Activated CD4-positive, alpha-beta T cell treated with anti-CD3 and anti-CD28 coated beads, Interleukin-2, amount 10 ng/mL, durations not matched to agents 24 days and 14 days (primary cell): Measurements from ENCODE around the gene SEC14L6. TPM values are rescaled to one million over a fixed set of nuclear protein-coding genes. Genes with fewer than 3 reads are reported as not detected.
"Not testable (repeated sequence)": the region's sequence is repeated elsewhere in the genome, so short reads cannot be mapped to it uniquely, and the experiment has no call there.

ENCODE experiments used
- DNase-seq: peaks from one replicate; pipeline ENCODE4 v3.0.0; 2022
- H3K27ac Mint-ChIP-seq: one replicate; pipeline ENCODE4 v1.8.0; 2022; ENCODE audit warnings: mild to moderate bottlenecking, mixed read lengths
- H3K27me3 Mint-ChIP-seq: one replicate; pipeline ENCODE4 v1.8.0; 2022; ENCODE audit warnings: mixed read lengths
- H3K36me3 Mint-ChIP-seq: one replicate; pipeline ENCODE4 v1.8.0; 2022; ENCODE audit warnings: low read depth, mild to moderate bottlenecking, mixed read lengths
- H3K4me1 Mint-ChIP-seq: one replicate; pipeline ENCODE4 v1.8.0; 2021; ENCODE audit warnings: mixed read lengths
- H3K4me3 Mint-ChIP-seq: one replicate; pipeline ENCODE4 v1.8.0; 2022; ENCODE audit warnings: mild to moderate bottlenecking, moderate library complexity, mixed read lengths
- H3K9me3 Mint-ChIP-seq: one replicate; pipeline ENCODE4 v1.8.0; 2021; ENCODE audit warnings: mixed read lengths
- intact Hi-C: fragments of 100-400 bp; cut with micrococcal nuclease; formaldehyde crosslinking; loops from one replicate; pipeline ENCODE4 v1.15.1; 2023
- total RNA-seq: library from RNA; stranded (reverse); gene quantifications from 2 replicates; pipeline ENCODE4 v1.2.3, GENCODE V29; 2022

Gene SEC14L6
- total RNA-seq, 1 donor from 2014 or later, result not detected

DNA sequence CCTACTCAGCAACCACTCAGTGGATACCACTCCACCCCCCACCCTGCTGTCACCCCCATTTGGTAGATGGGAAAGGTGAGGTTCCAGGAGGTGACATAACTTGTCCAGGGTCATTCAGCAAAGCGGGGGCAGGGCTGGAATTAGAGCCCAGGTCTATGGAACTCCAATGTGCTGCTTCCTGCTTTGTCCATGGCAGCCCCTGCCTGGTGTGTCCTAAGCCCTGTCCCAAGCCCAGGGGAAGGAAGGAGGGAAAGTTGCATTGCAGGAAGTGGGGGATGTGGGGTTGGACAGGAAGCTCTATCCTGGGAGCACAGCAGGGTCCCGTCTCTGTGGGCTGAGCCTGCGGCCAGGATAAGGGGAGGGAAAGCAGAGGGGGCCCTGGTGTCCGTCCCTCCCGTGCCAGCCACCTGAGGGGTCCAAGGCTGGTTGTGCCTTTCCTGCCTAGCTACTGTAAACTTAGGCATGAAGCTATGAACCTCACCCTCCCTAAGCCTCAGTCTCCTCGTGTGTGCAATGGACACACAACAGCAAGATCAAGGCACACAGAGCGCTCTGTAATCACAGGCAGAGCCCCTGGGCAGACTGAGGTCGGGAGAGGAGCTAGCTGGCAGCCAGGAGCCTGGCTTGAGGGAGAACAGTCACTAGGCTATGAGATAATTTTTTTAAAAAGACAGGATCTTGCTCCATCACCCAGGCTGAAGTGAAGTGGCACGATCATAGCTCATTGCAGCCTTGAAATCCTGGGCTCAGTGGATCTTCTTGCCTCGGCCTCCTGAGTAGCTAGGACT, 15.1 kb upstream of the SEC14L6 start:
- H3K27ac Mint-ChIP-seq, result no peak overlapping the region
- H3K27me3 Mint-ChIP-seq, result no peaks in the 10 kb centered on the region
- H3K4me1 Mint-ChIP-seq, result no peaks in the 10 kb centered on the region
- H3K36me3 Mint-ChIP-seq, result no peaks in the 10 kb centered on the region
- DNase-seq, result no peak
- intact Hi-C loops, result no loop called here
- no peaks in the 10 kb centered on the region for H3K9me3 Mint-ChIP-seq
- H3K4me3 Mint-ChIP-seq, result no peak overlapping the region

DNA sequence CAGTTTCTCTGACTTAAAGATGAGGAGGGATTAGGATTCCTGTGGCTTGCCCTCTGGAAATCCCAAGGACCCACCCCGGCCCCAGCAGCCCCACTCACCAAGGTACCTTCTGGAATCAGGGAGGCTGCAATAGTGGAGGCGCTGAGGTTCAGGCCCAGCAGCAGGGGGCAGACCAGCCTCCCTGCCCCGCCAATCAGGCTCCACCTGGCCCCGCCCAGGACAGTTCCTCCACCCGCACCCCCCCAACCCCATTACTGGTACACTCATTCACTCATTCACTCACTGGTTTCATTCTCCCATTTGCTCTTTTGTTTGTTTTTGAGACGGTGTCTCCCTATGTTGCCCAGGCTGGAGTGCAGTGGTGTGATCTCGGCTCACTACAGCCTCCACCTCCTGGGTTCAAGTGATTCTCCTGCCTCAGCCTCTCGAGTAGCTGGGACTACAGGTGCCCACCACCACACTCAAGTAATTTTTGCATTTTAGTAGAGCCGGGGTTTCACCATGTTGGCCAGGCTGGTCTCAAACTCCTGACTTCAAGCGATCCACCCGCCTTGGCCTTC, 14.2 kb upstream of the SEC14L6 start:
- H3K4me3 Mint-ChIP-seq, H3K9me3 Mint-ChIP-seq, H3K36me3 Mint-ChIP-seq, H3K4me1 Mint-ChIP-seq, H3K27me3 Mint-ChIP-seq, intact Hi-C loops, DNase-seq, H3K27ac Mint-ChIP-seq: not testable (repeated sequence)

DNA sequence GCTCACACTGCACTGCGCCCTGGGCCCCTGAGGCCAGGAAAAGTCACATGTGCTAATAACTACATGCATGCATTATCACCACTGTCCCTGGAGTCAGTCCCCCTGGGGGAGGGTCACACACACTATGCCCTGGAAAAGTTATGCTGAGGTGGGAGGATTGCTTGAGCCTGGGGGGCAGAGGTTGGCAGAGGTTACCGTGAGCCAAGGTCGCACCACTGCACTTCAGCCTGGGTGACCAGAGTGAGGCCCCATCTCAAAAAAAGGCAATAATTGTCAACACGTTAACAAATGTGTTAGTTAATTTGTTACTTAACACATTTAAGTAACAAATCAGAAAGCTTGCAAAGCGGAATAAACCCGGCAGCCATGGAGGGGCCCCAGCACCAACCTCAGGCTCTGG, 13.3 kb upstream of the SEC14L6 start:
- intact Hi-C loops, result no loop called here
- Mint-ChIP-seq H3K27ac (no peak overlapping the region), H3K4me3 (no peak overlapping the region), H3K4me1 (no peaks in the 10 kb centered on the region), H3K27me3 (no peaks in the 10 kb centered on the region), H3K36me3 (no peaks in the 10 kb centered on the region), H3K9me3 (no peaks in the 10 kb centered on the region)
- no peak for DNase-seq

DNA sequence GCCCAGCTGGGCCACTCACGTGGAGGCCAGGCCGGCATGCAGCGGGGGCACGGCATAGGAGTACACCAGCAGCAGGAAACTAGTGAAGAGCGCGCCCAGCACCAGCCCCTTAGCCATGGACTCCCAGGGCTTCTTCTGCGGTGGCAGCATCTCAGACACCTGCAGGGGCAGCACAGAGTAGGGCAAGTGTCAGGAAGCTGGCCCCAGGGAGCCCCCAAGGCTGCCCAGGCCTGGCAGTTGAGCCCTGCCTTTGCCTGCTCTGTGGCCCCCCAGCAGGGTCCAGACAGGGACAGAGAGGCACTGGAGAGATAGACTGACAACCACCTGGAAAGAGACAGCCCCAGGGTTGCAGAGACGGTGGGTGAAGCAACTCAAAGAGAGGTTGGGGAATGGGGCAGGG, 10.7 kb upstream of the SEC14L6 start:
- no peaks in the 10 kb centered on the region for H3K27me3 Mint-ChIP-seq
- no peak overlapping the region for H3K4me3 Mint-ChIP-seq
- no peak overlapping the region for H3K27ac Mint-ChIP-seq
- peaks cover 2% of the 10 kb centered on the region for H3K4me1 Mint-ChIP-seq
- H3K9me3 Mint-ChIP-seq, result no peaks in the 10 kb centered on the region
- no peak for DNase-seq
- H3K36me3 Mint-ChIP-seq, result no peaks in the 10 kb centered on the region
- intact Hi-C loops, result no loop called here

DNA sequence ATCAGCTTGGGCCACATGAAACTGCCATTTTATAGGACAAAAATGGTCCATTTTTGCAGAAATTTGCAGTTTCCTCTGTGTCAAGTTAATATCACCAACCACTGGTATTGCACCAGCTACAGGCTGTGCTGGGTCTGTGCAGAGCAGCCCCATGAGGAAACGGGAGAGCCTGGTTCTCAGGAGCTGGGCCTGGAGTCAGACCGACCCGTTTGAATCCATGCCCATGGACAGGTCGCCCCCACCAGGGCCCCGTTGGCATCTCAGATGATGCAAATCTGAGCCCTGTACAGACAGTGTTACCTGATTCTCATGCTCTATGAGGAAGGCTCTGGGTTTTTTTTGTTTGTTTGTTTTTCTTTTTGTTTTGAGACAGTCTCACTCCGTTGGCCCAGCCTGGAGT, 9.8 kb upstream of the SEC14L6 start:
- no peaks in the 10 kb centered on the region for H3K9me3 Mint-ChIP-seq
- no peaks in the 10 kb centered on the region for H3K36me3 Mint-ChIP-seq
- no peak overlapping the region for H3K4me3 Mint-ChIP-seq
- H3K4me1 Mint-ChIP-seq, result peaks cover 2% of the 10 kb centered on the region
- no peak overlapping the region for H3K27ac Mint-ChIP-seq
- DNase-seq, result no peak
- no peaks in the 10 kb centered on the region for H3K27me3 Mint-ChIP-seq
- intact Hi-C loops, result no loop called here

DNA sequence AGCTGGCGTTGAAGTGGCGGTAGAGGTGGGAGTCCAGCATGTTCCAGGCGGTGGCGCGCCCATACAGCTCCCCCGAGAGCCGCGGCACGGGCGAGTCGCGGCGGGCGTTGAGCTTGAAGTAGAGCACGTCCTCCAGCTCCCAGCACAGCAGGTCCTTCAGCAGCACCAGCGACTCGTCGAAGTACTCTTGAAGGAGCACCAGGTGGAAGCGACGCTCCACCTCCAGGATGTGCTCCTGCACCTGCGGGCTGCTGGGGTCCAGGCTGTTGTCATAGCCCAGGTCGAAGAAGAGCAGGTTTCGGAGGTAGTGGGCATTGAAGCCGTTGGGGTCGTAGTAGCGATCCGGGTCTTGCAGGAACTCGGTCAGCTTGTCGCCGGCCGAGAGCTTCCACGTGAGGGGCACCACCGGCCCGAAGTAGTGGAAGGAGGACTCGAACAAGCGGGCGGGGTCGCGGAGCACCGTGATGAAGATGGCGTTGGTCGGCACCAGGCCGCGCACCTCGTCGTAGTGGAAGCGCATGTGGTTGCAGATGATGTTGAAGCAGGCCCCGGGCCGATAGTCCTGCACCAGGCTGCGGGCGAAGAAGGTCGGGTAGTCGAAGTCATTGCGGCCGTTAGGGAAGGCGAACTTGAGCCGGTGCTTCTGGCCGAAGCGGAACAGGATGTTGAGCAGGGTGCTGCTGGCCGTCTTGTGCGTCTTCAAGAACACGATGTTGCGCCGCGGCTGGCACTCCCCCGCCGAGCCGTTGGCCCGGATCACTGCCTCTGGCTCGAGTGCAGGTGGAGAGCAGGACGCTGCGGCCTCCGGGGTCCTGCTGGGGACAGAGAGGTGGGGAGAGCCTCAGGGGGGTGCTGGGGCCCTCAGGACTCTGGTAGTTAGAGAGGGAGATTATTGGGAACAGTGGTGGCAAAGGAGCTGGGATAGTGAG, 9.0 kb upstream of the SEC14L6 start:
- no peaks in the 10 kb centered on the region for H3K36me3 Mint-ChIP-seq
- intact Hi-C loops, result no loop called here
- no peak overlapping the region for H3K4me3 Mint-ChIP-seq
- H3K9me3 Mint-ChIP-seq, result no peaks in the 10 kb centered on the region
- no peaks in the 10 kb centered on the region for H3K27me3 Mint-ChIP-seq
- no peak for DNase-seq
- H3K4me1 Mint-ChIP-seq, result peaks cover 2% of the 10 kb centered on the region
- no peak overlapping the region for H3K27ac Mint-ChIP-seq

DNA sequence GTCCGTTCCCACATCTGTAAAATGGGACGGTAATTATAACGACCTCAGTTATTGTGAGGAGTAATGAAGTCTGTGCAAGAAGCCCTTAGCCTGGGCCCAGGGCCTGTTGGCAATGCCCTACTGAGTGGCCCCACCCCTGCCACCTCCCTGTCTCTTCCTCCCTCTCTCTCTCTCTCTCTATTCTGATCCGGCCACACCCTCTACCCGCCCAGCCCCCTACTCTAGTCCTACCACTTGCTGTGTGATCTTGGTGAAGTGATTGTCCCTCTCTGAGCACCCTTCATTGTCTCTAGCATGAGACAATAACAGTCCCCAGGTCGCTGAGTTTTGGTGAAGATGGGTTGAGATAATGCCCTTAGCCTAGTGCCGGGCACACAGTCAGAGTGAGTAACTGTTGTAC, 7.4 kb upstream of the SEC14L6 start:
- H3K4me1 Mint-ChIP-seq, result peaks cover 2% of the 10 kb centered on the region
- DNase-seq, result no peak
- H3K4me3 Mint-ChIP-seq, result no peak overlapping the region
- no peak overlapping the region for H3K27ac Mint-ChIP-seq
- no peaks in the 10 kb centered on the region for H3K27me3 Mint-ChIP-seq
- H3K9me3 Mint-ChIP-seq, result no peaks in the 10 kb centered on the region
- intact Hi-C loops, result no loop called here
- H3K36me3 Mint-ChIP-seq, result no peaks in the 10 kb centered on the region

DNA sequence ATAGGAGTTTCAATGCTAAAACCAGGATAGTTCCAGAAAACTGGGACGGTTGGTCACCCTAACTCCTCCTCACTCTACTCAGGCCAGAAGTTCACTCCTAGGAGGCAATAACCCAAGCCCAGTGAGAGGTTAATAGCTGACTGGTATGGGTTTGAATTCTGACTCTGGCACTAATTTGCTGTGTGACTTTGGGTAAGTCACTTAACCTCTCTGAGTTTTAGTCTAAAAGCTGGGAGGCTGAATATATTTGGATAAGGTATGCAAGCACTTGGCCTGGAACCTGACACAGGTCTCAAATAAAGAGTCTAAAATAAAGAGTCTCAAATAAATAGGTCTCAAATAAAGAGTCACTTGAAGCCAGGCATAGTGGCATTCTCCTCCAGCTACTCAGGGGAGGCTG, 6.2 kb upstream of the SEC14L6 start:
- no peaks in the 10 kb centered on the region for H3K27me3 Mint-ChIP-seq
- no peak overlapping the region for H3K27ac Mint-ChIP-seq
- intact Hi-C loops, result no loop called here
- no peak for DNase-seq
- no peaks in the 10 kb centered on the region for H3K36me3 Mint-ChIP-seq
- no peak overlapping the region for H3K4me3 Mint-ChIP-seq
- H3K9me3 Mint-ChIP-seq, result no peaks in the 10 kb centered on the region
- peaks cover 2% of the 10 kb centered on the region for H3K4me1 Mint-ChIP-seq

DNA sequence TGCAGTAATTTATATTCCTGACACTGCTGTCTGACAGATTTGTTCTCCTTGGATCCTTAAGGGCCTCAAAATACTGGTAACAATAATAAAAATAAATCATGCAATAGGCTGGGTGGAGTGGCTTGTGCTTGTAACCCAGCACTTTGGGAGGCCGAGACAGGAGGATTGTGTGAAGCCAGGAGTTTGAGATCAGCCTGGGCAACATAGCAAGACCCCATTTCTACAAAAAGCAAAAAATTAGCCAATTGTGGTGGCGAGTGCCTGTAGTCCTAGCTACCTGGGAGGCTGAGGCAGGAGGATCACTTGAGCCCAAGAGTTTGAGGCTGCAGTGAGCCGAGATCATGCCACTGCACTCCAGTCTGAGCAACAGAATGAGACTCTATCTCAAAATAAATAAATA, 5.3 kb upstream of the SEC14L6 start:
- H3K4me3 Mint-ChIP-seq, H3K36me3 Mint-ChIP-seq, H3K27ac Mint-ChIP-seq, DNase-seq, H3K9me3 Mint-ChIP-seq, H3K4me1 Mint-ChIP-seq, H3K27me3 Mint-ChIP-seq, intact Hi-C loops: not testable (repeated sequence)

DNA sequence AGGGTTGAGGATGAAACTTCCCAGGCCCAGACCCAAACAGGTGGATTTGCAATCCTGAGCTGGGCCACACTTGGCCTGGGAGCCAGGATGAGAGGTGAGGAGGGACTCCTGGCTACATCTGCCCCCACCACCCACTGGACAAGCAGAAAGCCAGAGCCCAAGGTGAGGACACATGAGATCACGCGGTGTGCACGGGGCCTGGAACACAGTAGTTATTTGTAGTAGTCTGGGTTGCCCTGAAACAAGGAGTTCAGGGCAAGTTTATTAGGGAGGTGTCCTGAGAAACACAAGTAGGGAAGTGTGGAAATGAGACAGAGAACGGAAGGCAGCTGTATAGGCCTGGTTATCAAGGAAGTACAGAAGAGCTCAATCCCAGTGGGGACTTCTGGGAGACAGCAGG, 647 bp upstream of the SEC14L6 start:
- H3K27me3 Mint-ChIP-seq, result peaks cover 16% of the 10 kb centered on the region
- DNase-seq, result no peak
- H3K4me3 Mint-ChIP-seq, result no peak overlapping the region
- intact Hi-C loops, result no loop called here
- no peaks in the 10 kb centered on the region for H3K36me3 Mint-ChIP-seq
- no peaks in the 10 kb centered on the region for H3K9me3 Mint-ChIP-seq
- H3K27ac Mint-ChIP-seq, result no peak overlapping the region
- H3K4me1 Mint-ChIP-seq, result no peaks in the 10 kb centered on the region

DNA sequence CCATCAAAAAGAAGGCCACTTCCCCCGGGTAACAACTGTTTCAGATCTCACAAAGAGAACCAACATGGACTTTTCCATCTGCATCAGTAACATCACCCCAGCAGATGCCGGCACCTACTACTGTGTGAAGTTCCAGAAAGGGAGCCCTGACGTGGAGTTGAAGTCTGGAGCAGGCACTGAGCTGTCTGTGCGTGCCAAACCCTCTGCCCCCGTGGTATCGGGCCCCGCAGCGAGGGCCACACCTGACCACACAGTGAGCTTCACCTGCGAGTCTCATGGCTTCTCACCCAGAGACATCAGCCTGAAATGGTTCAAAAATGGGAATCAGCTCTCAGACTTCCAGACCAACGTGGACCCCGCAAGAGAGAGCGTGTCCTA, 3.7 kb downstream of the SEC14L6 start:
- H3K36me3 Mint-ChIP-seq, result no peaks in the 10 kb centered on the region
- no peaks in the 10 kb centered on the region for H3K9me3 Mint-ChIP-seq
- intact Hi-C loops, result no loop called here
- no peaks in the 10 kb centered on the region for H3K4me1 Mint-ChIP-seq
- H3K27ac Mint-ChIP-seq, result no peak overlapping the region
- no peak for DNase-seq
- H3K27me3 Mint-ChIP-seq, result peaks cover 29% of the 10 kb centered on the region
- H3K4me3 Mint-ChIP-seq, result no peak overlapping the region

DNA sequence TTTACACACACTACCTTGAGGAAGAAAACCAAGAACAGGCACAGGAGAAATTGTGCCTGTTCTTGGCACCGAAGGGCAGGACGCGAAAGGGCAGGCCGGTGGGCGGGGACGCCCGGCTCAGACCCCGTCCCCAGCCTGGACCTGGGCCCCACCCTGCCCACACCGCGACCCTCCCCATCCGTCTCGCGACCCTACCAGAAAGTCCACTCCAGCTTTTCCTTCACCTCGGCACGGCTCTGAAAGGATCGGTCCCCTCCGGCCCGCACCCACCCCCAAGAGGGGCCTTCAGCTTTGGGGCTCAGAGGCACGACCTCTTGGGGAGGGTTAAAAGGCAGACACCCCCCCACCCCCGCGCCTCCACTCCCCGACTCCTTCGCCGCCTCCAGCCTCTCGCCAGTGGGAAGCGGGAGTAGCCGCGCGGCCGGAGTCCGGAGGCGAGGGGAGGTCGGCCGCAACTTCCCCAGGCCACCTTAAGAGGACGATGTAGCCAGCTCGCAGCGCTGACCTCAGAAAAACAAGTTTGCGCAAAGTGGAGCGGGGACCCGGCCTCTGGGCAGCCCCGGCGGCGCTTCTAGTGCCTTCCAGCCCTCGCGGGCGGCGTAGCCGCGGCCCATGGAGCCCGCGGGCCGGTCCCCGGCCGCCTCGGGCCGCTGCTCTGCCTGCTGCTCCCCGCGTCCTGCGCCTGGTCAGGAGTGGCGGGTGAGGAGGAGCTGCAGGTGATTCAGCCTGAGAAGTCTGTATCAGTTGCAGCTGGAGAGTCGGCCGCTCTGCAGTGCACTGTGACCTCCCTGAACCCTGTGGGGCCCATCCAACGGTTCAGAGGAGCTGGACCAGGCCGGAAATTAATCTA, 4.4 kb downstream of the SEC14L6 start:
- Mint-ChIP-seq H3K9me3 (no peaks in the 10 kb centered on the region), H3K4me1 (no peaks in the 10 kb centered on the region), H3K27ac (no peak overlapping the region), H3K27me3 (peaks cover 29% of the 10 kb centered on the region), H3K36me3 (no peaks in the 10 kb centered on the region), H3K4me3 (no peak overlapping the region)
- intact Hi-C loops, result no loop called here
- DNase-seq, result no peak

DNA sequence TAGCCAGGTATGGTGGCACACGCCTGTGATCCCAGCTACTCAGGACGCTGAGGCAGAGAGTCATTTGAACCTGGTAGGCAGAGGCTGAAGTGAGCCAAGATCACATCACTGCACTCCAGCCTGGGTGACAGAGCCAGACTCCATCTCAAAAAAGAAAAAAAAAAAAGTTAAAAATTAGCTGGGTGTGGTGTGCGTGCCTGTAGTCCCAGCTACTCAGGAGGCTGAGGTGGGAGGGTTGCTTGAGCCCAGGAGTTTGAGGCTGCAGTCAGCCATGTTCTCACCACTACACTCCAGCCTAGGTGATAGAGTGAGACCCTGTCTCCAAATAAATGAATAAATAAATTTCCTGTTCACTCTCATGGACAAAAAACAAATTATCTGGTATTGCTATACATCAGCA, 5.0 kb downstream of the SEC14L6 start:
- DNase-seq, H3K36me3 Mint-ChIP-seq, H3K9me3 Mint-ChIP-seq, intact Hi-C loops, H3K4me3 Mint-ChIP-seq, H3K4me1 Mint-ChIP-seq, H3K27ac Mint-ChIP-seq: not testable (repeated sequence)
- peaks cover 30% of the 10 kb centered on the region for H3K27me3 Mint-ChIP-seq
